ENCODE results near the gene HES5. TPM values are rescaled to one million over a fixed set of nuclear protein-coding genes. Genes with fewer than 3 reads are reported as not detected.

Gene HES5
- total RNA-seq, 1 donor from 2014 or later: 1.5 TPM

- H3K9me3 ChIP-seq: no peaks in the 10 kb centered on the region
- DNase-seq (no peak), ATAC-seq (no peak)
- peaks cover 20% of the 10 kb centered on the region for H3K27me3 ChIP-seq
- no peaks in the 10 kb centered on the region for H3K4me1 ChIP-seq
- no peak for TF ChIP-seq CTCF (IDR thresholded peaks at IDR 0.05)
- no peak overlapping the region for H3K27ac ChIP-seq
- no peaks in the 10 kb centered on the region for H3K36me3 ChIP-seq
- H3K4me3 ChIP-seq: no peak overlapping the region
- intact Hi-C loops (cut with DNase I): no loop called here
These were observed 31.4 kb downstream of the HES5 start for GRCh38 chr1:2498648-2499047.

GRCh38 chr1:2497891-2498290 lies 32.2 kb downstream of the HES5 start:
- H3K4me3 ChIP-seq: no peak overlapping the region
- H3K9me3 ChIP-seq: no peaks in the 10 kb centered on the region
- no peak for DNase-seq
- peaks cover 16% of the 10 kb centered on the region for H3K27me3 ChIP-seq
- no peaks in the 10 kb centered on the region for H3K36me3 ChIP-seq
- TF ChIP-seq CTCF (IDR thresholded peaks at IDR 0.05): no peak
- no peaks in the 10 kb centered on the region for H3K4me1 ChIP-seq
- ATAC-seq: no peak
- H3K27ac ChIP-seq: no peak overlapping the region
- intact Hi-C loops (cut with DNase I): no loop called here

GRCh38 chr1:2496746-2497145 lies 33.3 kb downstream of the HES5 start:
- Histone ChIP-seq H3K9me3 (no peaks in the 10 kb centered on the region), H3K4me3 (no peak overlapping the region), H3K27ac (no peak overlapping the region), H3K4me1 (no peaks in the 10 kb centered on the region), H3K27me3 (peaks cover 11% of the 10 kb centered on the region), H3K36me3 (no peaks in the 10 kb centered on the region)
- intact Hi-C loops (cut with DNase I): no loop called here
- DNase-seq (no peak), ATAC-seq (no peak)
- no peak for TF ChIP-seq CTCF (IDR thresholded peaks at IDR 0.05)

- TF ChIP-seq CTCF (IDR thresholded peaks at IDR 0.05): no peak
- no peaks in the 10 kb centered on the region for H3K4me1 ChIP-seq
- H3K9me3 ChIP-seq: no peaks in the 10 kb centered on the region
- intact Hi-C loops (cut with DNase I): no loop called here
- peaks cover 7% of the 10 kb centered on the region for H3K27me3 ChIP-seq
- H3K4me3 ChIP-seq: no peak overlapping the region
- H3K27ac ChIP-seq: no peak overlapping the region
- DNase-seq (no peak), ATAC-seq (no peak)
- H3K36me3 ChIP-seq: no peaks in the 10 kb centered on the region
These were observed 33.9 kb downstream of the HES5 start for GRCh38 chr1:2496087-2496622.

- H3K4me1 ChIP-seq: no peaks in the 10 kb centered on the region
- ATAC-seq: no peak
- intact Hi-C loops (cut with DNase I): no loop called here
- H3K27ac ChIP-seq: no peak overlapping the region
- no peak for TF ChIP-seq CTCF (IDR thresholded peaks at IDR 0.05)
- no peaks in the 10 kb centered on the region for H3K9me3 ChIP-seq
- no peaks in the 10 kb centered on the region for H3K36me3 ChIP-seq
- H3K27me3 ChIP-seq: peaks cover 7% of the 10 kb centered on the region
- no peak for DNase-seq
- no peak overlapping the region for H3K4me3 ChIP-seq
These were observed 34.5 kb downstream of the HES5 start for GRCh38 chr1:2495546-2495945.

- ATAC-seq (no peak), DNase-seq (no peak)
- no peaks in the 10 kb centered on the region for H3K36me3 ChIP-seq
- H3K4me3 ChIP-seq: no peak overlapping the region
- no peak overlapping the region for H3K27ac ChIP-seq
- no peaks in the 10 kb centered on the region for H3K9me3 ChIP-seq
- H3K4me1 ChIP-seq: no peaks in the 10 kb centered on the region
- no peak for TF ChIP-seq CTCF (IDR thresholded peaks at IDR 0.05)
- peaks cover 7% of the 10 kb centered on the region for H3K27me3 ChIP-seq
- intact Hi-C loops (cut with DNase I): no loop called here
These were observed 35.0 kb downstream of the HES5 start for GRCh38 chr1:2495026-2495425.
